IMR-90 (cell line): ENCODE data around the gene AMPD3. TPM values are rescaled to one million over a fixed set of nuclear protein-coding genes. Genes with fewer than 3 reads are reported as not detected.

Source experiments
- ATAC-seq: fragments of 200-7000 bp; cut with Tn5 transposase; 2 replicates; pipeline ENCODE4 v1.9.1; 2020; ENCODE audit warnings: low read depth, mild to moderate bottlenecking, moderate library complexity
- Bru-seq: library from RNA; stranded (reverse); fragments of 400-500 nt; gene quantifications from one replicate; lab custom pipeline; 2021; lab: Mats Ljungman, UMichigan
- BruChase-seq, 2 experiments: library from RNA; stranded (reverse); fragments of 400-500 nt; gene quantifications; one replicate each; lab custom pipeline; 2021; lab: Mats Ljungman, UMichigan
- BruUV-seq: library from RNA; stranded (reverse); fragments of 400-500 nt; replicated peaks from 2 replicates; lab custom pipeline; 2021; lab: Mats Ljungman, UMichigan
- CTCF ChIA-PET: fragments of 300-600 bp; formaldehyde crosslinking; extraction: SDS; loops from one replicate; lab custom pipeline; 2021; ENCODE audit warnings: antibody characterized with exemption; lab: Yijun Ruan, JAX
- POLR2A ChIA-PET: fragments of 300-600 bp; sonication (Branson Sonifier 250); formaldehyde crosslinking; loops from one replicate; lab custom pipeline; 2022; ENCODE audit warnings: antibody characterized with exemption; ENCODE audit not compliant: unreplicated experiment; lab: Charles Lee
- DNase-seq: peaks from one replicate; pipeline ENCODE4 v3.0.0; 2013
- H2AFZ ChIP-seq: replicated peaks from 2 replicates; pipeline ENCODE3; 2013; ENCODE audit warnings: low read length, mild to moderate bottlenecking; ENCODE audit not compliant: poor library complexity
- H2AK5ac ChIP-seq: 2 replicates; pipeline ENCODE4 v1.6.1; 2013; ENCODE audit warnings: low read depth, low read length, inconsistent platforms
- H2AK9ac ChIP-seq: replicated peaks from 2 replicates; pipeline ENCODE3; 2013; ENCODE audit warnings: mild to moderate bottlenecking, low read depth, low read length, moderate library complexity; ENCODE audit not compliant: poor library complexity
- H2BK120ac ChIP-seq: 2 replicates; pipeline ENCODE4 v1.6.1; 2013; ENCODE audit warnings: low read depth, low read length, inconsistent platforms
- H2BK15ac ChIP-seq: 3 replicates; pipeline ENCODE4 v1.6.1; 2013; ENCODE audit warnings: low read depth, low read length, inconsistent platforms
- H2BK20ac ChIP-seq: 2 replicates; pipeline ENCODE4 v1.6.1; 2013; ENCODE audit warnings: low read depth, mild to moderate bottlenecking, inconsistent platforms, low read length, moderate library complexity
- H2BK5ac ChIP-seq: 2 replicates; pipeline ENCODE4 v1.6.1; 2013; ENCODE audit warnings: mild to moderate bottlenecking, low read depth, low read length, inconsistent platforms; ENCODE audit not compliant: poor library complexity, severe bottlenecking
- H3K14ac ChIP-seq: replicated peaks from 2 replicates; pipeline ENCODE4 v1.6.1; 2013; ENCODE audit warnings: low read depth, low read length, inconsistent platforms
- H3K18ac ChIP-seq: 2 replicates; pipeline ENCODE4 v1.6.1; 2013; ENCODE audit warnings: low read depth, low read length, control low read depth
- H3K23ac ChIP-seq: 2 replicates; pipeline ENCODE4 v1.6.1; 2013; ENCODE audit warnings: low read depth, low read length, inconsistent platforms
- H3K27ac ChIP-seq: 2 replicates; pipeline ENCODE4 v1.5.1; 2013; ENCODE audit warnings: mild to moderate bottlenecking, control low read depth, low read length; ENCODE audit not compliant: insufficient read depth
- H3K27me3 ChIP-seq: 2 replicates; pipeline ENCODE4 v1.6.1; 2013; ENCODE audit warnings: low read length; ENCODE audit not compliant: control insufficient read depth, insufficient read depth
- H3K36me3 ChIP-seq: 2 replicates; pipeline ENCODE4 v1.6.1; 2013; ENCODE audit warnings: low read length, mixed read lengths; ENCODE audit not compliant: control insufficient read depth, insufficient read depth
- H3K4ac ChIP-seq: 2 replicates; pipeline ENCODE4 v1.6.1; 2013; ENCODE audit warnings: low read depth, low read length, inconsistent platforms
- H3K4me1 ChIP-seq: 2 replicates; pipeline ENCODE4 v1.6.1; 2013; ENCODE audit warnings: low read length, mixed read lengths; ENCODE audit not compliant: control insufficient read depth, insufficient read depth
- H3K4me2 ChIP-seq: 2 replicates; pipeline ENCODE4 v1.6.1; 2013; ENCODE audit warnings: low read depth, mild to moderate bottlenecking, control low read depth, low read length, moderate library complexity
- H3K4me3 ChIP-seq: 2 replicates; pipeline ENCODE4 v1.5.1; 2013; ENCODE audit warnings: low read depth, mild to moderate bottlenecking, control low read depth, low read length, moderate library complexity; ENCODE audit not compliant: insufficient read depth
- H3K56ac ChIP-seq: 2 replicates; pipeline ENCODE4 v1.6.1; 2013; ENCODE audit warnings: low read length, inconsistent platforms; ENCODE audit not compliant: insufficient read depth; ENCODE audit errors: extremely low read depth
- H3K79me1 ChIP-seq, 2 experiments: 2 replicates each; pipeline ENCODE4 v1.6.1; 2013; ENCODE audit warnings: low read length in 2 of 2, inconsistent platforms in 1 of 2, low read depth in 1 of 2
- H3K9ac ChIP-seq: 2 replicates; pipeline ENCODE4 v1.6.1; 2013; ENCODE audit warnings: low read depth, low read length, control low read depth
- H3K9me1 ChIP-seq: 2 replicates; pipeline ENCODE4 v1.6.1; 2013; ENCODE audit warnings: low read length, inconsistent platforms; ENCODE audit not compliant: insufficient read depth
- H3K9me3 ChIP-seq: 2 replicates; pipeline ENCODE4 v1.6.1; 2013; ENCODE audit warnings: low read length; ENCODE audit not compliant: control insufficient read depth, insufficient read depth
- H4K20me1 ChIP-seq: 2 replicates; pipeline ENCODE4 v1.6.1; 2013; ENCODE audit warnings: low read length, inconsistent platforms; ENCODE audit not compliant: insufficient read depth
- H4K5ac ChIP-seq: 2 replicates; pipeline ENCODE4 v1.6.1; 2013; ENCODE audit warnings: mild to moderate bottlenecking, low read depth, low read length, control low read depth
- H4K8ac ChIP-seq, 2 experiments: 2 replicates each; pipeline ENCODE4 v1.6.1; 2013; ENCODE audit warnings: low read depth in 2 of 2, low read length in 2 of 2, control low read depth in 1 of 2, inconsistent platforms in 1 of 2
- H4K91ac ChIP-seq: 2 replicates; pipeline ENCODE4 v1.6.1; 2013; ENCODE audit warnings: low read depth, low read length, inconsistent platforms; ENCODE audit not compliant: insufficient read depth
- BHLHE40 ChIP-seq: fragments of 150-350 bp; IDR thresholded peaks from 2 replicates; pipeline ENCODE4 v1.6.1; 2016; ENCODE audit warnings: mild to moderate bottlenecking, low read depth, low read length
- CEBPB ChIP-seq: IDR thresholded peaks from 2 replicates; pipeline ENCODE4 v1.6.1; 2012; ENCODE audit warnings: low read depth, low read length, improper control_type of control experiment
- CHD1 ChIP-seq: IDR thresholded peaks from 2 replicates; pipeline ENCODE4 v1.6.1; 2012; ENCODE audit warnings: low read depth, low read length, improper control_type of control experiment
- ELK1 ChIP-seq: fragments of 150-350 bp; IDR thresholded peaks from 2 replicates; pipeline ENCODE4 v1.6.1; 2016; ENCODE audit warnings: low read depth, mild to moderate bottlenecking, low read length, moderate library complexity, borderline replicate concordance
- FOS ChIP-seq: fragments of 150-350 bp; IDR thresholded peaks from 2 replicates; pipeline ENCODE4 v1.6.1; 2016; ENCODE audit warnings: low read depth, low read length
- MXI1 ChIP-seq: IDR thresholded peaks from 2 replicates; pipeline ENCODE4 v1.6.1; 2012; ENCODE audit warnings: low read depth, mild to moderate bottlenecking, low read length, moderate library complexity, borderline replicate concordance
- NFE2L2 ChIP-seq: fragments of 150-350 bp; IDR thresholded peaks from 2 replicates; pipeline ENCODE4 v1.6.1; 2016; ENCODE audit warnings: low read depth, mild to moderate bottlenecking, low read length
- POLR2A ChIP-seq: IDR thresholded peaks from 2 replicates; pipeline ENCODE4 v1.6.1; 2012; ENCODE audit warnings: mild to moderate bottlenecking, low read depth, low read length
- RCOR1 ChIP-seq: IDR thresholded peaks from 2 replicates; pipeline ENCODE4 v1.6.1; 2012; ENCODE audit warnings: mild to moderate bottlenecking, low read length, improper control_type of control experiment; ENCODE audit not compliant: insufficient replicate concordance
- WGBS, 2 experiments: methylation state at CpG; one replicate each; pipeline versions ENCODE4 v1.1.5 to v1.1.7; 2013; ENCODE audit warnings: missing lambda C conversion rate in 2 of 2; ENCODE audit not compliant: insufficient read length in 1 of 2; ENCODE audit errors: extremely low coverage in 2 of 2; 5-methylcytosine and 5-hydroxymethylcytosine counted together
- dilution Hi-C: fragments of 300-500 bp; cut with HindIII; formaldehyde crosslinking; loops from one replicate; pipeline ENCODE4 v1.14.3; 2018; ENCODE audit warnings: low sequenced_read_pairs; ENCODE audit not compliant: unreplicated experiment
- in situ Hi-C: fragments of 300-500 bp; cut with MboI; formaldehyde crosslinking; loops from 3 replicates; pipeline ENCODE4 v1.14.3; 2019; ENCODE audit warnings: low sequenced_read_pairs, inconsistent platforms, mixed read lengths
- intact Hi-C: fragments of 100-400 bp; cut with micrococcal nuclease; formaldehyde crosslinking; loops from 2 replicates; pipeline ENCODE4 v1.10.0; 2022
- long read RNA-seq: library from polyadenylated mRNA; unstranded; transcript quantifications from one replicate; pipeline ENCODE4 v2.0.0, GENCODE V29; 2021; ENCODE audit not compliant: unreplicated experiment
- polyA plus RNA-seq, 3 experiments: library from polyadenylated mRNA; depleted of rRNA; stranded (reverse); fragments of >200 nt; gene quantifications; 2 replicates each; pipeline ENCODE4 v1.2.3, GENCODE V29; 2012; ENCODE audit warnings: low replicate concordance in 1 of 3
- total RNA-seq: library from RNA; depleted of rRNA; stranded (reverse); fragments of >200 nt; gene quantifications from 2 replicates; pipeline ENCODE4 v1.2.3, GENCODE V29; 2012; rRNA removed
- TF ChIP-seq, protein P1 (sequence below): fragments of 150-350 bp; IDR thresholded peaks from 2 replicates; pipeline ENCODE4 v1.6.1; 2017; ENCODE audit warnings: mild to moderate bottlenecking, antibody characterized with exemption, low read length, low read depth

The AMPD3 gene
- total RNA-seq: 8.1 and 8.6 TPM in 2 replicates
- polyA plus RNA-seq (2012; rRNA removed): 10.8 and 12.1 TPM in 2 replicates
- polyA plus RNA-seq (2012; cell fraction: cytosol; rRNA removed): 7.4 and 13.3 TPM in 2 replicates
- 19.2 and 26.6 TPM in 2 replicates for polyA plus RNA-seq (2012; cell fraction: nucleus; rRNA removed; ENCODE audit: low replicate concordance)
- percentile 77 among the genes with signal in this experiment for Bru-seq, nascent RNA
- percentile 67 among the genes with signal in this experiment for BruChase-seq, experiment 1, labeled RNA remaining after a 6-hour chase
- BruChase-seq, experiment 2, labeled RNA remaining after a 2-hour chase: percentile 73 among the genes with signal in this experiment
- long read RNA-seq, partial matches to known transcripts: 5 of 13 reads
- long read RNA-seq, other reads (novel, unspliced or antisense): 6 of 13 reads

DNA sequence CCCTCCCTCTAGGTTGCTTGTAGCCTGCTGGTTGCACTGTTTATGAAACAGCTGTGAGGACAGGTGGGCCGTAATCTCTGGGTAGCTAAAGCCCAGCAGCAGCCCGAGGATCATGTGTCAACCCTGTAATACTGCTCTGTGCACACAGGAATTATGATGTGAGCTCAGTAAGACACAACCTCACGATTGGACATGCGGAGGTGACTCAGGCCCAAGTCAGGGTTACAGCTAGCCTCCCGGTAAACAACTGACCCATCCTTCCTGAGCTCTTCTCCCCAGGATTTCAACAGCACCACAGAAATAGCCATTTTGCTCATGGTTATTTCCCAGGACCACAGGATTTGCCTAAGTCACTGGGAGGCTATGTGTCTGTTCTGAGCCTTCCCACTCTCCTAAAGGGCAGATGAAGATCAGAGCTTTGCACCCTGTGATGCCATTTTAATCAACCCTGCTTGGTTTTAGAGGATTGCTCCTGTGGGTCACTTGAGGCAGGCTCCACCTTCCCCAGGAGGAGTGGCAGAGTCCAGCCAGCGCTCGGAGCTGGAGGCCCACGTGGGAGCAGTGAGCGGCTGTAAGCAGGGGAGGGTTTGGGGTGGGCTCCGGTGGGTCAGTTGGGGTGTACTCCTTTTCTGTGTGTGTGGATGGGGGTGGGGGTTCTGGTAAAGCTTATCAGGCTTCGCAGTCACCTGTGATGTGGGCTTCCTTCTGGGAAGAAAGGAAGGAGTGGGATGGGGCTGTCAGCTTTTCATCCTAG lies at the start of gene AMPD3:
Gene AMPD3, plus strand, starts transcription at position 387 of the 754 bp plus-strand sequence. CDS start 6,256 bp downstream, outside the sequence.
- Histone ChIP-seq H4K91ac (peak within 1 kb of the TSS; percentile 98), H2AK5ac (peak within 1 kb of the TSS; percentile 99), H3K14ac (peak within 1 kb of the TSS; percentile 97), H3K27ac (peak within 1 kb of the TSS; percentile 89), H3K9me1 (peaks cover 13% of the 10 kb centered on the region), H3K79me1 (peaks cover 10 to 42% of the 10 kb centered on the region in 2 experiments), H4K5ac (peak within 1 kb of the TSS; percentile 93), H3K27me3 (no peaks in the 10 kb centered on the region; the same call in 1 of the 2 replicates), H3K4me2 (peak within 1 kb of the TSS; percentile 87), H3K36me3 (no peaks in the 10 kb centered on the region), H3K9me3 (no peaks in the 10 kb centered on the region), H3K9ac (peak within 1 kb of the TSS; percentile 76), H2BK20ac (peak within 1 kb of the TSS; percentile 99), H4K8ac (peak within 1 kb of the TSS; percentile 78 to 92), H3K18ac (peak within 1 kb of the TSS; percentile 90), H4K20me1 (peaks cover 14% of the 10 kb centered on the region), H3K4ac (peak within 1 kb of the TSS; percentile 97), H3K23ac (peak within 1 kb of the TSS; percentile 98), H2AFZ (peak within 1 kb of the TSS; percentile 94), H2AK9ac (peak within 1 kb of the TSS; percentile 99), H2BK5ac (peak within 1 kb of the TSS; percentile 96), H3K4me3 (peak within 1 kb of the TSS; percentile 49), H3K56ac (peak within 1 kb of the TSS; percentile 95), H3K4me1 (peaks cover 24% of the 10 kb centered on the region), H2BK15ac (peak within 1 kb of the TSS; percentile 88; the same call in 2 of the 3 replicates), H2BK120ac (peak within 1 kb of the TSS; percentile 99)
- in situ Hi-C loops: no loop called here
- DNase-seq (peak; percentile 99), ATAC-seq (peak; percentile 91)
- WGBS, 2 experiments: 22% methylated on average over 7 of the region's 11 CpGs; no CpG with 5 or more reads in 1 of the 2 experiments
- CTCF ChIA-PET: interaction anchor here (0.7 to 1.4 kb wide), 2 partner anchors 14 to 86 kb away, joined by 3 to 5 read pairs; partner anchors contain the start of gene RNF141
- BruUV-seq: no TSS peak
- peak; percentile 88 for TF ChIP-seq RCOR1
- TF ChIP-seq CHD1: no peak
- TF ChIP-seq BHLHE40: peak; percentile 69; the same call in 1 of the 2 replicates
- TF ChIP-seq NFE2L2: peak; percentile 37; the same call in 1 of the 2 replicates
- peak; percentile 73; the same call in 1 of the 2 replicates for TF ChIP-seq MXI1
- TF ChIP-seq, protein P1, sequence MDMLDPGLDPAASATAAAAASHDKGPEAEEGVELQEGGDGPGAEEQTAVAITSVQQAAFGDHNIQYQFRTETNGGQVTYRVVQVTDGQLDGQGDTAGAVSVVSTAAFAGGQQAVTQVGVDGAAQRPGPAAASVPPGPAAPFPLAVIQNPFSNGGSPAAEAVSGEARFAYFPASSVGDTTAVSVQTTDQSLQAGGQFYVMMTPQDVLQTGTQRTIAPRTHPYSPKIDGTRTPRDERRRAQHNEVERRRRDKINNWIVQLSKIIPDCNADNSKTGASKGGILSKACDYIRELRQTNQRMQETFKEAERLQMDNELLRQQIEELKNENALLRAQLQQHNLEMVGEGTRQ: peak; percentile 66; the same call in 1 of the 2 replicates
- TF ChIP-seq CEBPB: peak; percentile 91
- TF ChIP-seq ELK1: no peak
- TF ChIP-seq FOS: peak; percentile 96
- peak; percentile 90 for TF ChIP-seq POLR2A
- POLR2A ChIA-PET: interaction anchor here (0.6 to 1.3 kb wide), 3 partner anchors 147 to 1187 kb away, joined by 4 to 12 read pairs (median 4); no protein-coding TSS in a partner anchor
- dilution Hi-C loops: no loop called here
- intact Hi-C loops: no loop called here
